ENCODE measurements around the gene ATP2B2.

The ATP2B2 gene

GRCh38 chr3:10329495-10330015 lies 175.8 kb downstream of the ATP2B2 start:
- Histone ChIP-seq H3K27ac (ENCODE audit: extremely low read depth, low read depth, low read length) (no peak overlapping the region), H3K4me3 (ENCODE audit: low read depth, low read length) (no peak overlapping the region), H3K36me3 (ENCODE audit: control insufficient read depth in 2 of 2, insufficient read depth in 1 of 2, low read length in 2 of 2) (no peaks in the 10 kb centered on the region), H3K4me1 (ENCODE audit: control insufficient read depth, insufficient read depth, low read length) (no peaks in the 10 kb centered on the region), H3K9me3 (ENCODE audit: control insufficient read depth, insufficient read depth, low read depth, low read length) (no peaks in the 10 kb centered on the region)
- TF ChIP-seq ZNF624 (tag by site-specific recombination; IDR thresholded peaks at IDR 0.05), result no peak
- TF ChIP-seq SP3 (tag by site-specific recombination; IDR thresholded peaks at IDR 0.05), result no peak
- no peak for TF ChIP-seq ZBTB7A (tag by site-specific recombination; IDR thresholded peaks at IDR 0.05; ENCODE audit: low read depth)
- TF ChIP-seq, protein P1, sequence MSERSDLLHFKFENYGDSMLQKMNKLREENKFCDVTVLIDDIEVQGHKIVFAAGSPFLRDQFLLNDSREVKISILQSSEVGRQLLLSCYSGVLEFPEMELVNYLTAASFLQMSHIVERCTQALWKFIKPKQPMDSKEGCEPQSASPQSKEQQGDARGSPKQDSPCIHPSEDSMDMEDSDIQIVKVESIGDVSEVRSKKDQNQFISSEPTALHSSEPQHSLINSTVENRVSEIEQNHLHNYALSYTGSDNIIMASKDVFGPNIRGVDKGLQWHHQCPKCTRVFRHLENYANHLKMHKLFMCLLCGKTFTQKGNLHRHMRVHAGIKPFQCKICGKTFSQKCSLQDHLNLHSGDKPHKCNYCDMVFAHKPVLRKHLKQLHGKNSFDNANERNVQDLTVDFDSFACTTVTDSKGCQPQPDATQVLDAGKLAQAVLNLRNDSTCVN (tag by site-specific recombination; optimal IDR thresholded peaks at IDR 0.05), result no peak
- no peak for TF ChIP-seq HOXC10 (CRISPR knock-in tag; IDR thresholded peaks at IDR 0.05)
- no peak for TF ChIP-seq ZNF350 (tag by site-specific recombination; IDR thresholded peaks at IDR 0.05)
- TF ChIP-seq ZNF354C (tag by site-specific recombination; IDR thresholded peaks at IDR 0.05; ENCODE audit: borderline replicate concordance, low read depth), result no peak
- TF ChIP-seq ZNF221 (tag by site-specific recombination; IDR thresholded peaks at IDR 0.05; ENCODE audit: borderline replicate concordance), result no peak
- no peak for TF ChIP-seq ZEB2 (tag by site-specific recombination; IDR thresholded peaks at IDR 0.05)
- no peak for TF ChIP-seq ZSCAN23 (tag by site-specific recombination; IDR thresholded peaks at IDR 0.05)
- no peak for TF ChIP-seq ZNF266 (tag by site-specific recombination; IDR thresholded peaks at IDR 0.05; ENCODE audit: low read depth)
- TF ChIP-seq ZSCAN5A (tag by site-specific recombination; IDR thresholded peaks at IDR 0.05), result no peak
- no peak for TF ChIP-seq ZNF585B (tag by site-specific recombination; IDR thresholded peaks at IDR 0.05)
- TF ChIP-seq ZNF670 (tag by site-specific recombination; IDR thresholded peaks at IDR 0.05; ENCODE audit: low read depth), result no peak
- TF ChIP-seq ZNF362 (tag by site-specific recombination; IDR thresholded peaks at IDR 0.05), result no peak
- TF ChIP-seq GLI4 (tag by site-specific recombination; IDR thresholded peaks at IDR 0.05), result no peak
- POLR2A ChIA-PET, result no interaction called here
- CTCF ChIA-PET, result interaction anchor here (0.6 kb wide), 2 partner anchors 8 to 454 kb away, joined by 3 read pairs; partner anchors contain the start of gene SEC13

DNA sequence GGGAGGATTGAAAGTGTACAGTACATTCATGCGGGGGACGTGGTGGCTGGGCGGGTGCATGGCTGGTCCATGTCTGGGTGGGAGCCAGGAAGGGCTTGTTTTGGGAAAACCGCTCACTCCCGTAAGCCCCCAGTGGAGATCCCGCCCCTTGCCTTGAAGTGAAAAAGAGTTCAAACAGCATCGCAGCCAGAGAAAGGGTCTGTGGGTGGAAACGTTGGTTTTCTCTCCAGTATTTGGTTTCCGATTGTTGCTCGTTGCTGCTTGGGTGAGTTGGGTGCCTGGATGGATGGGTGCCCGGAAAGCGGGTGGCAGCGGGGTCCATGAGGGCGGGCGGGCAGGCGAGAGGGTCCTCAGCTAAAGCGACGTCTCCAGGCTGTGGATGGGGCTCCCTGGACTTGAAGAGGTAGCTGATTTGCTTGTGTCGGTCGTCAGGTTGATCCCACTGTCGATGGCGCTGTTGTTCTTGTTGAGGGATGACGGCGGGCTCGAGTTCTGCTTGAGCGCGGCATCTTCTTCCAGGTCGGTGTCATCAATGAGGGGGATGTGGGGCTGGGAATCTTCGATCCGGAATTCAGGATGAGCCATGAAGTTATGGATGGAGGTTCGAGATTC lies 176.8 kb downstream of the ATP2B2 start:
- Histone ChIP-seq H3K4me3 (ENCODE audit: low read depth, low read length) (no peak overlapping the region), H3K4me1 (ENCODE audit: control insufficient read depth, insufficient read depth, low read length) (no peaks in the 10 kb centered on the region), H3K9me3 (ENCODE audit: control insufficient read depth, insufficient read depth, low read depth, low read length) (no peaks in the 10 kb centered on the region), H3K36me3 (ENCODE audit: control insufficient read depth in 2 of 2, insufficient read depth in 1 of 2, low read length in 2 of 2) (no peaks in the 10 kb centered on the region), H3K27ac (ENCODE audit: extremely low read depth, low read depth, low read length) (no peak overlapping the region)
- no peak for TF ChIP-seq ZNF549 (tag by site-specific recombination; IDR thresholded peaks at IDR 0.05)
- TF ChIP-seq, protein P2, sequence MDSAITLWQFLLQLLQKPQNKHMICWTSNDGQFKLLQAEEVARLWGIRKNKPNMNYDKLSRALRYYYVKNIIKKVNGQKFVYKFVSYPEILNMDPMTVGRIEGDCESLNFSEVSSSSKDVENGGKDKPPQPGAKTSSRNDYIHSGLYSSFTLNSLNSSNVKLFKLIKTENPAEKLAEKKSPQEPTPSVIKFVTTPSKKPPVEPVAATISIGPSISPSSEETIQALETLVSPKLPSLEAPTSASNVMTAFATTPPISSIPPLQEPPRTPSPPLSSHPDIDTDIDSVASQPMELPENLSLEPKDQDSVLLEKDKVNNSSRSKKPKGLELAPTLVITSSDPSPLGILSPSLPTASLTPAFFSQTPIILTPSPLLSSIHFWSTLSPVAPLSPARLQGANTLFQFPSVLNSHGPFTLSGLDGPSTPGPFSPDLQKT (IDR thresholded peaks at IDR 0.05; ENCODE audit: borderline replicate concordance, low read depth, low read length), result no peak
- no peak for TF ChIP-seq SP7 (tag by site-specific recombination; IDR thresholded peaks at IDR 0.05)
- TF ChIP-seq ZNF626 (tag by site-specific recombination; IDR thresholded peaks at IDR 0.05), result no peak
- TF ChIP-seq ZNF548 (tag by site-specific recombination; IDR thresholded peaks at IDR 0.05), result no peak
- POLR2A ChIA-PET, result no interaction called here
- CTCF ChIA-PET, result interaction anchor here (0.6 kb wide), 1 partner anchor 455 kb away, joined by 3 read pairs; no protein-coding TSS in a partner anchor
